Measurements from ENCODE around the gene EHD4.

The EHD4 gene

GRCh38 chr15:41921167-41921566, 51.2 kb downstream of the EHD4 start:
- no peak for DNase-seq

DNA sequence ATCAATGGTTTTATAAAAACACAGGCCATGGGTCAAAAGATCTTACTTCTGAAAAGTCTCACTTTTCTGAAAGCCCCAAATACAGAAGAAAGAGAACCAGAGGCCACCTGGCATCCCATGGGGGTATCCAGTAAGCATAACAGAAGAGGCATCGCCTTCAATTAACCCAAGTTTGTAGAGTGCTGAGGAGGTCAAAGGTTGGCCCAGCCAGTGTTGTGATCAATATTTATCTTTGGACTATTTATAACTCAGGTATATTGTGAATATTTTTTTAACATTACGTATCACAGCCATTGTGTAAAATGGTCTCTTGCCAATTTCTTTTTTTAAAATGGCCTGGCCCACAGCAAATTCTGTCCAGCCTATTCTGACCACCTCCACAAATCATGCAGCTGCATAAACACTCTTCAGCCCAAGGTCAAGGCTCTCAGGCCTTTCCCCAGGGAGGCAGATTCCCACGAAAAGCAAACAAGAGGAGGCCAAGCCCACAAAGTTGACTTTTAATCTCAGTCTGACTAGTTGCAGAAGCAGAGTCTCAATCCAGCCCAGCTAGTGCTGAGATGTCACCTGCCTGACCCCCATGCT, 52.3 kb downstream of the EHD4 start:
- no peak for DNase-seq

DNA sequence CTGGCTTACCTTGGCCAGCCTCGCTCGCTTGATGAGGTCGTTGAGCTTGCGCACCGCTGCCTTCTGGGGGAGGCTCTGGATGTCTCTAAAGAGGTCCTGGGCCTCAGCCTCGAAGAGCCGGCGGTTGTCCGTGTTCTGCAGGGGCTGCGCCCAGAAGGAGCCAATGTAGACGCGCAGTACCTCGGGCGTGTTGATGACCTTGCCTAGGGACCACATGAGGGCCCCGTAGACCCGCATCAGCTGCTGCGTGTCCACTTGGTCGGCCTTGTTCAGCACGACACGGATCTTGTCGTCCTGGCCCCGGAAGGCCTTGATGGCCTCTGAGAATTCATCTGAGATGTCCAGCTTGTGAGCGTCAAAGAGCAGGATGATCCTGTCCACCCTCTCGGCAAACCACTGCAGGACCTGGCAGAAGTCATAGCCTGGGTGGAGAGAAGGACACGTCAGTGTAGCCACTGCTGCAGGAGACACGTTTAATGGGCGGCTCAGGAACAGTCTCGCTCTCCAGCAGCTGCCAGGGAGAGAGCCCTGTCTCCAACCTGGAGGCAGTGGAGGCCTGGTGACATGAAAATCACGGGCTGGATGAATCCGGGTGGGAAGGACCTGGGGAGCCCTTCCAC, 53.0 kb downstream of the EHD4 start:
- no peak for DNase-seq

GRCh38 chr15:41918506-41919126, 53.7 kb downstream of the EHD4 start:
- DNase-seq: no peak

GRCh38 chr15:41917767-41918430, 54.5 kb downstream of the EHD4 start:
- DNase-seq: peak in 7 of 58 donors; percentile 7 to 66 (median 18)

- DNase-seq: no peak
Measured at GRCh38 chr15:41915255-41915994, 56.9 kb downstream of the EHD4 start.

DNA sequence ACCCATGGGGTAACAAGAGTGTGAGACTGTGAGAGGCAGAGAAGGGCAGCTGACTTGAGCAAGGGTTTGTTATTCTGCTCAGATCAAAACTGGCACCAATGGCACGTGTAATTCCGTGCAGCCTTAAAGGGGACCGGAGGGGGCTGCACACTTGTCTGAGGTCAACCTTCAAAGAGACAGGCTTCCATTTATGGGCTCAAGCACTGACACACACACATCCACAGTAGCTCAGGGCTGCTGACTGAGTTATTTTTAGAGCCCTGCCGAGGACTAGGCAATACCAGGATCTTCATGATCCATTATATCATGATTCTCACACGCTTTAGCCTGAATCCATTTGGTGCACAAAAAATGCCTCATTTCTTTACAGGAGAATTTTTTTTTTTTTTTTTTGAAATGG, 57.9 kb downstream of the EHD4 start:
- DNase-seq: peak in 4 of 58 donors; percentile 12 to 21 (median 16)

DNA sequence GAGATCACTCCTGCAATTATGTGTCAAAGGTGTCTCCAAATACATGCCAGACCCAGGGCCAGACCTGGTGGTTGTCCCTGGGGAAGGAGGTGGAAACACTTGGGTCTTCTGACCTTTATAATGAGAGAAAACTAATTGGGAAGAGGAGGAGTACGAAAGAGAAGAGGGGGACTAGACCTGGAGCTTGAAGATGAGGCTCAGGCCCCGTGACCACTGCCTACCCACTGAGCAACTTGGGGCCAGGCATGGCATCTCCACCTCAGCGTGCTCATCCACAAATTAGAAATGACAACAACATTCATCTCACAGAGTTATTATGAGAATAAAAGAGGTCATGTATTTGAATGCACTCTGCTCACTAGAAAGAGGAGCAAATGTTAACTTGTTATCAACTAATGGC, 59.1 kb downstream of the EHD4 start:
- DNase-seq: no peak

DNA sequence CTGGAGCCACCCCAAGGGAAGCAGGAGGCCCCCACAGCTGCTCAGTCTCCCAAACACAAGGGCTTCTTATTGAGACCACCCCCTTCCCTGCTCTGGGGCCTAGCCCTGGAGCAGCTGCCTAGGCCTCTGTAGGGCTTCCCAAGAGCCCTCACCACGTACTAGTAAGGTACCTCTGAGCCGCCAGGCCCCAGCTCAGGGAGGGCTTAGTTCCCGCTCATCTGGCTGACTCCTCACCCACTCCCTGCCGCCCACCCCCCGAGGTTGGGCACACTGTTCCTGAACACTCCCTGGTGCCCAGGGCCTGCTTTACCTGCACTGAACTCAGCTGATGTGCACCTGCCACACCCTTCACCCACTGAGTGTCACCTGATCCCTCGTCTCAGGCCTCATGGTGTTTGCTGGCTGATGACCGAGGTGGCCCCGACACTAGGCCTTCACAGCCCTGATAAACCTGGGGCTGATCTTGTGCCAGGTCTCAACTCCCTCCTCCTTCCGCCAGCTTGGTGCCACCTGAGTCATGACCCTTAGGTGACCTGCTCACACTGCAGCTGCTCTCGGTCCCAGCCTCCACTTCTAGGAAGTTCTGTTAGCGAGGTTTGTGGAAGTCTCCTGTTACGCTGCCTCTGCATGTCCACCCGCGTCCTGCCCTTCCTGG, 60.5 kb downstream of the EHD4 start:
- DNase-seq: no peak

DNA sequence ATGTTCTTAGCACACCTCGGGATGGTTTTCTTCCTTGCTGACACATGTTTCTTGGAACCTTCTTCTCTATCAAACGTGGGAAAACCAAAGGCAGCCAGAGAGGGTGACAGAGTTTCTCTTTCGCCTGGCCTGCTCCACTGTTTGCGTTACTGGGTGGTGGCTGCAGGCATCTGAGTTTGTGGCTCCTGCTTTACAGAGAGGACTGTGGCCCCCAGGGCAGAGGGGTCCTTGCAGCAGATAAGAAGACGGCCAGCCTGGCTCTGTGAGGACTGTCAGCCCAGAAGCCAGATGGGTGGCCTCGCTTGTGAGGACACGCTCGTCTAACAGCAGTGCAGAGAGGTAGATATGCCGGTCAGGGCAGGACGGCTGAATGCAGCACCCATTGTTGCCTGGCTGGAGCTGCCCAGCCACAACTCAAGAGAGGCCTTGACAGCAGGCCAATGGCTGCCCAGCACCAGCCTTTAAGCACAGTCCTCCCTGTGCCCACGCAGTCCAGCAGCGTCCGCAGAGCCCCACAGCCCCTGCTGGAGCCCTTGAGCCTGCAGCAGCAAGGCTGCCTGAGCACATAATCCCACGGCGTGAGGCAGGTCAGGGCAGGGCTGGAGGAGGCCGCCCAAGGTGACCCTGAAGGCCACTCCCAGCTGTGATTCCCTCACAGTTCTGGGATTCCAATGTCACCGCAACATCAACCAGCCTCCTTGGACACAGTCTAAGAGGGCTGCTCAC, 63.5 kb downstream of the EHD4 start:
- no peak for DNase-seq

GRCh38 chr15:41907141-41907540, 65.2 kb downstream of the EHD4 start:
- no peak for DNase-seq

- no peak for DNase-seq
Measured at GRCh38 chr15:41906608-41907007, 65.7 kb downstream of the EHD4 start.

DNA sequence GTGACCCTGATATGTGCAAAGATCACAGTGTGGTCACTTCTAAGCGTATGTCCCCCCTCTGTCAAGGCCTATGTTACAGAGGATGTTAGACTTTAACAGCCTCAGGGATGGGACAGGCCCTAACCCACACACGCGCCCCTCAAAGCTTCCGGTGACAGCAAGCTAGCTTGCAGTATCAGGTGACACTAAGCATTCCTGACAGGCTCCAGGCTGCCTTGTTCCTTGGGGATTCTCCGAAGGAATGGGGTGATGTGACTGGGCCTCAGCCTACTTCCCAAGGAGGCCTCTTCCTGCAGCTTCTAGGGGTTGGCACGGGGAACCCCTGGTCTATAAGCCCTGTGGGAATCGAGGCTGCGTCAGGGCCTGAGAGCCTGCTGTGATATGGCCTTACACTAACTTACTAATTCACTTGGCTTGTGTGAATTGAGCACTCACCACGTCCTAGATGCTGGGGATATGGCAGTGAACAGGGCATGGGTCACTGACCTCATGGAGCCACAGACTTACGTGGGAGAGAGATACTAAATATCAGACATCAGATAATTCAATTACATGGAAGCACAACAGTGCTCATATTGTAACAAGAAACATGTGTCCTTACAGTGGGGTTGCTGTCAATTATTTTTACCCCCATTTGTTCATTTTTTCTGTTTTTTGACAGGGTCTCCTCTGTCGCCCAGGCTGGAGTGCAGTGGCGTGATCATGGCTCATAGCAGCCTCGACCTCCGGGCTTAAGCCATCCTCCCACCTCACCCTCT, 67.1 kb downstream of the EHD4 start:
- DNase-seq: no peak

GRCh38 chr15:41904541-41905005, 67.8 kb downstream of the EHD4 start:
- DNase-seq: peak in 52 of 58 donors; percentile 10 to 73 (median 36)

GRCh38 chr15:41903782-41904181, 68.6 kb downstream of the EHD4 start:
- no peak for DNase-seq

- no peak for DNase-seq
Measured at GRCh38 chr15:41901431-41901830, 70.9 kb downstream of the EHD4 start.

- no peak for DNase-seq
Measured at GRCh38 chr15:41900526-41901380, 71.6 kb downstream of the EHD4 start.

GRCh38 chr15:41899854-41900442, 72.4 kb downstream of the EHD4 start:
- DNase-seq: no peak
